NCI-H2081 treated with DMSO at 0.1 percent for 48 hours (cell line): Measurements from ENCODE around the gene MYEOV.

Source experiments
- DNase-seq: peaks from one replicate; lab custom pipeline; 2025; lab: John Stamatoyannopoulos, UW

Gene MYEOV

GRCh38 chr11:69265911-69266510 is 27.9 kb upstream of the MYEOV start:
- DNase-seq: no peak

- DNase-seq: no peak
Observed at GRCh38 chr11:69267395-69267805, 26.6 kb upstream of the MYEOV start.

- DNase-seq: no peak
Observed at GRCh38 chr11:69268911-69269310, 25.0 kb upstream of the MYEOV start.

GRCh38 chr11:69269388-69269787 is 24.6 kb upstream of the MYEOV start:
- no peak for DNase-seq

- no peak for DNase-seq
Observed at GRCh38 chr11:69269926-69270697, 23.8 kb upstream of the MYEOV start.

- DNase-seq: no peak
Observed at GRCh38 chr11:69270941-69271340, 23.0 kb upstream of the MYEOV start.

GRCh38 chr11:69272055-69272454 is 21.9 kb upstream of the MYEOV start:
- no peak for DNase-seq

GRCh38 chr11:69272831-69273485 is 21.0 kb upstream of the MYEOV start:
- DNase-seq: no peak

GRCh38 chr11:69273571-69273970 is 20.4 kb upstream of the MYEOV start:
- no peak for DNase-seq

- DNase-seq: no peak
Observed at GRCh38 chr11:69274531-69275016, 19.4 kb upstream of the MYEOV start.

GRCh38 chr11:69275178-69275577 is 18.8 kb upstream of the MYEOV start:
- DNase-seq: no peak

- DNase-seq: no peak
Observed at GRCh38 chr11:69276165-69276564, 17.8 kb upstream of the MYEOV start.

- DNase-seq: no peak
Observed at GRCh38 chr11:69277074-69277809, 16.7 kb upstream of the MYEOV start.

GRCh38 chr11:69278091-69278867 is 15.7 kb upstream of the MYEOV start:
- no peak for DNase-seq

GRCh38 chr11:69280451-69280850 is 13.5 kb upstream of the MYEOV start:
- no peak for DNase-seq

- no peak for DNase-seq
Observed at GRCh38 chr11:69280994-69281393, 13.0 kb upstream of the MYEOV start.

- no peak for DNase-seq
Observed at GRCh38 chr11:69283446-69283845, 10.5 kb upstream of the MYEOV start.

- DNase-seq: no peak
Observed at GRCh38 chr11:69284081-69284511, 9.9 kb upstream of the MYEOV start.

GRCh38 chr11:69285091-69285490 is 8.9 kb upstream of the MYEOV start:
- DNase-seq: no peak

GRCh38 chr11:69285766-69286165 is 8.2 kb upstream of the MYEOV start:
- DNase-seq: no peak
